IPS-18c (cell line): ENCODE measurements around the gene MINAR2.

ENCODE experiments used
- H3K4me3 ChIP-seq: 2 replicates; pipeline ENCODE4 v1.7.0; 2013; ENCODE audit warnings: low read depth, mild to moderate bottlenecking, low read length, moderate library complexity; ENCODE audit not compliant: insufficient read depth
- H3K9me3 ChIP-seq: one replicate; pipeline ENCODE4 v1.6.1; 2013; ENCODE audit warnings: mild to moderate bottlenecking, low read length, moderate library complexity; ENCODE audit not compliant: control insufficient read depth, insufficient read depth

MINAR2 gene

GRCh38 chr5:129767927-129768380 lies 20.1 kb downstream of the MINAR2 start:
- H3K9me3 ChIP-seq = no peaks in the 10 kb centered on the region

GRCh38 chr5:129768735-129769134 lies 20.8 kb downstream of the MINAR2 start:
- no peak overlapping the region for H3K4me3 ChIP-seq
- H3K9me3 ChIP-seq = no peaks in the 10 kb centered on the region

More at GRCh38 chr5:129767927-129768380, 20.1 kb downstream of the MINAR2 start:
- no peak overlapping the region for H3K4me3 ChIP-seq

GRCh38 chr5:129770024-129770820 lies 22.3 kb downstream of the MINAR2 start:
- Histone ChIP-seq H3K9me3 (no peaks in the 10 kb centered on the region), H3K4me3 (no peak overlapping the region)

GRCh38 chr5:129771058-129771838 lies 23.4 kb downstream of the MINAR2 start:
- no peaks in the 10 kb centered on the region for H3K9me3 ChIP-seq
- no peak overlapping the region for H3K4me3 ChIP-seq

GRCh38 chr5:129773376-129773775 lies 25.5 kb downstream of the MINAR2 start:
- Histone ChIP-seq H3K9me3 (no peaks in the 10 kb centered on the region), H3K4me3 (no peak overlapping the region)

GRCh38 chr5:129781594-129781993 lies 33.7 kb downstream of the MINAR2 start:
- Histone ChIP-seq H3K4me3 (no peak overlapping the region), H3K9me3 (no peaks in the 10 kb centered on the region)

GRCh38 chr5:129803403-129803802 lies 55.5 kb downstream of the MINAR2 start:
- H3K9me3 ChIP-seq = peaks cover 2% of the 10 kb centered on the region
- no peak overlapping the region for H3K4me3 ChIP-seq

GRCh38 chr5:129804705-129805104 lies 56.8 kb downstream of the MINAR2 start:
- no peaks in the 10 kb centered on the region for H3K9me3 ChIP-seq
- H3K4me3 ChIP-seq = no peak overlapping the region

GRCh38 chr5:129807162-129807814 lies 59.4 kb downstream of the MINAR2 start:
- Histone ChIP-seq H3K9me3 (no peaks in the 10 kb centered on the region), H3K4me3 (no peak overlapping the region)
